Measurements from ENCODE around the gene JARID2. TPM values are rescaled to one million over a fixed set of nuclear protein-coding genes. Genes with fewer than 3 reads are reported as not detected.

JARID2 gene
- total and polyA plus RNA-seq, 2 of the 4 experiments (the other 2 are of a cell fraction): 9.6 to 12.9 TPM

DNA sequence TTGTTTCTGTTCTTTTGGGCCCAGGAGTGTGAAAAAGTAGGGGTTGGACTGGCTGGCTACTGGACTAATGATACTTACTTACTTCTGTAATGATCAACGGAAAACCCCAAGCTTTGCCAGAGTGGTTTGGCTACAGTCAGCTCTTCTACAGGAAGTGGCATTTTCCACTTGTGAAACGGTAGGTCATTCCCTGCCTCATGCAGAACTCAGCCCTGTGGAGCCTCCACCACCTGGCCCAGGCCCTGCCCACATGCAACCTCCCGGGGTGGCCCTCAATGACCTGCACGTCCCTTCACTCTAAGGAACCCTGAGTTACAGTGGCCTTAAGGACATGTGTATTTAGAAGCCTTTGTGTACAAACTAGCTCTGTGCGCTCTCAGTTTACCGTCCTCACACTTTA, 276.6 kb downstream of the JARID2 start:
- dilution Hi-C loops (cut with HindIII; ENCODE audit: low sequenced_read_pairs, unreplicated experiment): no loop called here
- Histone ChIP-seq H2BK20ac (ENCODE audit: low read depth, low read length) (no peak overlapping the region), H4K91ac (ENCODE audit: insufficient read depth, low read depth, low read length) (no peak overlapping the region), H3K9me1 (ENCODE audit: insufficient read depth, low read length) (peaks cover 5% of the 10 kb centered on the region), H3K4me3 (ENCODE audit: insufficient read depth, low read depth, low read length) (no peak overlapping the region), H2AFZ (replicated peaks; ENCODE audit: low read length, poor library complexity) (no peak overlapping the region), H3K56ac (ENCODE audit: extremely low read depth, insufficient read depth, low read length) (no peak overlapping the region), H3K23ac (ENCODE audit: low read depth, low read length) (no peak overlapping the region), H2AK5ac (ENCODE audit: low read depth, low read length) (no peak overlapping the region), H3K14ac (replicated peaks; ENCODE audit: low read depth, low read length) (no peak overlapping the region), H3K4me2 (ENCODE audit: low read depth, low read length) (no peak overlapping the region), H4K20me1 (ENCODE audit: insufficient read depth, low read length) (peaks cover 3% of the 10 kb centered on the region; the same call in 1 of the 2 replicates), H2AK9ac (replicated peaks; ENCODE audit: low read depth, low read length, poor library complexity) (no peak overlapping the region), H2BK5ac (ENCODE audit: low read depth, low read length, poor library complexity, severe bottlenecking) (no peak overlapping the region), H3K18ac (ENCODE audit: low read depth, low read length) (no peak overlapping the region), H3K79me1 (ENCODE audit: low read depth in 1 of 2, low read length in 2 of 2) (peaks cover 0 to 8% of the 10 kb centered on the region in 2 experiments; a peak in 1 of 4 replicates), H4K5ac (ENCODE audit: low read depth, low read length) (no peak overlapping the region), H3K4ac (ENCODE audit: low read depth, low read length) (no peak overlapping the region), H3K9ac (ENCODE audit: low read depth, low read length) (no peak overlapping the region), H4K8ac (ENCODE audit: low read depth in 2 of 2, low read length in 2 of 2) (no peak overlapping the region), H3K27ac (ENCODE audit: insufficient read depth, low read length) (no peak overlapping the region), H3K4me1 (ENCODE audit: control insufficient read depth, insufficient read depth, low read length) (no peaks in the 10 kb centered on the region), H2BK120ac (ENCODE audit: low read depth, low read length) (no peak overlapping the region), H3K27me3 (ENCODE audit: control insufficient read depth, insufficient read depth, low read length) (no peaks in the 10 kb centered on the region), H3K9me3 (ENCODE audit: control insufficient read depth, insufficient read depth, low read length) (no peaks in the 10 kb centered on the region), H2BK15ac (ENCODE audit: low read depth, low read length) (no peak overlapping the region), H3K36me3 (ENCODE audit: control insufficient read depth, insufficient read depth, low read length) (peaks cover 55% of the 10 kb centered on the region)
- ATAC-seq (ENCODE audit: low read depth) (no peak), DNase-seq (no peak)
- POLR2A ChIA-PET (ENCODE audit: unreplicated experiment): no interaction called here
- intact Hi-C loops (cut with micrococcal nuclease): no loop called here
- CTCF ChIA-PET: no interaction called here
- no TSS peak for BruUV-seq (replicated peaks)
- no peak for TF ChIP-seq MAFK (IDR thresholded peaks at IDR 0.05; ENCODE audit: low read depth, low read length)
- TF ChIP-seq RFX5 (IDR thresholded peaks at IDR 0.05; ENCODE audit: low read depth, low read length): no peak
- no peak for TF ChIP-seq CHD1 (IDR thresholded peaks at IDR 0.05; ENCODE audit: low read depth, low read length)
- TF ChIP-seq MXI1 (IDR thresholded peaks at IDR 0.05; ENCODE audit: borderline replicate concordance, low read depth, low read length): no peak
- TF ChIP-seq CEBPB (IDR thresholded peaks at IDR 0.05; ENCODE audit: low read depth, low read length): no peak
- TF ChIP-seq BHLHE40 (IDR thresholded peaks at IDR 0.05; ENCODE audit: low read depth, low read length): no peak
- TF ChIP-seq POLR2A (IDR thresholded peaks at IDR 0.05; ENCODE audit: low read depth, low read length): no peak
- no peak for TF ChIP-seq RCOR1 (IDR thresholded peaks at IDR 0.05; ENCODE audit: insufficient replicate concordance, low read length)
- TF ChIP-seq, protein P1, sequence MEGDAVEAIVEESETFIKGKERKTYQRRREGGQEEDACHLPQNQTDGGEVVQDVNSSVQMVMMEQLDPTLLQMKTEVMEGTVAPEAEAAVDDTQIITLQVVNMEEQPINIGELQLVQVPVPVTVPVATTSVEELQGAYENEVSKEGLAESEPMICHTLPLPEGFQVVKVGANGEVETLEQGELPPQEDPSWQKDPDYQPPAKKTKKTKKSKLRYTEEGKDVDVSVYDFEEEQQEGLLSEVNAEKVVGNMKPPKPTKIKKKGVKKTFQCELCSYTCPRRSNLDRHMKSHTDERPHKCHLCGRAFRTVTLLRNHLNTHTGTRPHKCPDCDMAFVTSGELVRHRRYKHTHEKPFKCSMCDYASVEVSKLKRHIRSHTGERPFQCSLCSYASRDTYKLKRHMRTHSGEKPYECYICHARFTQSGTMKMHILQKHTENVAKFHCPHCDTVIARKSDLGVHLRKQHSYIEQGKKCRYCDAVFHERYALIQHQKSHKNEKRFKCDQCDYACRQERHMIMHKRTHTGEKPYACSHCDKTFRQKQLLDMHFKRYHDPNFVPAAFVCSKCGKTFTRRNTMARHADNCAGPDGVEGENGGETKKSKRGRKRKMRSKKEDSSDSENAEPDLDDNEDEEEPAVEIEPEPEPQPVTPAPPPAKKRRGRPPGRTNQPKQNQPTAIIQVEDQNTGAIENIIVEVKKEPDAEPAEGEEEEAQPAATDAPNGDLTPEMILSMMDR (conservative IDR thresholded peaks at IDR 0.05; ENCODE audit: low read depth, low read length): no peak
- TF ChIP-seq NFE2L2 (IDR thresholded peaks at IDR 0.05; ENCODE audit: low read depth, low read length): no peak
- TF ChIP-seq ELK1 (IDR thresholded peaks at IDR 0.05; ENCODE audit: borderline replicate concordance, low read depth, low read length): no peak
- TF ChIP-seq RAD21 (IDR thresholded peaks at IDR 0.05; ENCODE audit: low read length): no peak
- TF ChIP-seq FOS (IDR thresholded peaks at IDR 0.05; ENCODE audit: low read depth, low read length): no peak
- no peak for TF ChIP-seq SMC3 (IDR thresholded peaks at IDR 0.05; ENCODE audit: low read depth, low read length)
- no peak for TF ChIP-seq USF2 (IDR thresholded peaks at IDR 0.05; ENCODE audit: low read depth, low read length)
- no peak for TF ChIP-seq MAZ (IDR thresholded peaks at IDR 0.05; ENCODE audit: borderline replicate concordance, low read depth, low read length)
- WGBS, 2 experiments (ENCODE audit: extremely low coverage in 2 of 2, insufficient read length in 1 of 2): no CpG with 5 or more reads among the region's 6 CpGs
- in situ Hi-C loops (cut with MboI; ENCODE audit: low sequenced_read_pairs): no loop called here
